Measurements from ENCODE around the gene PLEKHA1.

DNA sequence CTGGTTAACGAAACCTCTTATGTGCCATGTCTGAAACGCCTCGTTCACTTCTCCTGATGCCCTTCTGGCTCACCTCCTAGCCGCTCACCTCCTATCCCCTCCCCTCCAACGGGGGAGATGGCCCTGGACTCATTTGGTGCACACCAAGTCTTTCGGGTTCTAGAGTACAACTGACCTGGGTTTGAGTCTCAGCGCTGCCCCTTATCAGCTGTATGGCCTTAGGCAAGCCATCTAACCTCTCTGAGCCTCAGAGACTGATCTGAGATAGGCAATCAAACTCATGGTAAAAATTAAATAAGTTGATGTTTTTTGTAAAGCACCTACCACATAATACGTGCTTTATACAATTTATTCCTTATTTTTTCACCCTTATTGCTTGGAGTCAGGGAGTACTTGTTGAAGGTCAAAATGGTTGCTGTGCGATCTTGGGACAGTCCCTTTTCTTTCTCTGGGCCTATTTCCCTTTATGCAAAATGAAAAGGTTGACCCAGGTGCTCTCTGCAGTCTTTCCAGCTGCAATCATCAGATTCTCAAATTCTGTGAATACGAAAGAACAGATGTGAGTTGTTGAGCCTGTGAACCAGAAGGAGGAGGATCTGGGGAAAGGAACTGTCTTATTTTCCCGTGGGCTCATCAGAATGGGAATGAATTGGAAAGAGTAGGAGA is 31.2 kb upstream of the PLEKHA1 start:
- TF ChIP-seq, protein P1, sequence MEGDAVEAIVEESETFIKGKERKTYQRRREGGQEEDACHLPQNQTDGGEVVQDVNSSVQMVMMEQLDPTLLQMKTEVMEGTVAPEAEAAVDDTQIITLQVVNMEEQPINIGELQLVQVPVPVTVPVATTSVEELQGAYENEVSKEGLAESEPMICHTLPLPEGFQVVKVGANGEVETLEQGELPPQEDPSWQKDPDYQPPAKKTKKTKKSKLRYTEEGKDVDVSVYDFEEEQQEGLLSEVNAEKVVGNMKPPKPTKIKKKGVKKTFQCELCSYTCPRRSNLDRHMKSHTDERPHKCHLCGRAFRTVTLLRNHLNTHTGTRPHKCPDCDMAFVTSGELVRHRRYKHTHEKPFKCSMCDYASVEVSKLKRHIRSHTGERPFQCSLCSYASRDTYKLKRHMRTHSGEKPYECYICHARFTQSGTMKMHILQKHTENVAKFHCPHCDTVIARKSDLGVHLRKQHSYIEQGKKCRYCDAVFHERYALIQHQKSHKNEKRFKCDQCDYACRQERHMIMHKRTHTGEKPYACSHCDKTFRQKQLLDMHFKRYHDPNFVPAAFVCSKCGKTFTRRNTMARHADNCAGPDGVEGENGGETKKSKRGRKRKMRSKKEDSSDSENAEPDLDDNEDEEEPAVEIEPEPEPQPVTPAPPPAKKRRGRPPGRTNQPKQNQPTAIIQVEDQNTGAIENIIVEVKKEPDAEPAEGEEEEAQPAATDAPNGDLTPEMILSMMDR (IDR thresholded peaks at IDR 0.05; ENCODE audit: low read depth, low read length): no peak
- no peak for TF ChIP-seq EZH2phosphoT487 (IDR thresholded peaks at IDR 0.05; ENCODE audit: low read depth)
